Mesendoderm (in vitro differentiated cells): Measurements from ENCODE around the gene PCDHA13.
A peak's percentile ranks its signal among the peaks of the same experiment; 100 is the strongest.

Experiments used
- DNase-seq: peaks from one replicate; pipeline ENCODE4 v3.0.0; 2013
- H2AK5ac ChIP-seq: 2 replicates; pipeline ENCODE4 v1.6.1; 2013; ENCODE audit warnings: low read length, inconsistent platforms
- H2BK120ac ChIP-seq: 2 replicates; pipeline ENCODE4 v1.6.1; 2013; ENCODE audit warnings: low read depth, mild to moderate bottlenecking, low read length, moderate library complexity, mixed read lengths
- H2BK15ac ChIP-seq: replicated peaks from 2 replicates; pipeline ENCODE4 v1.6.1; 2013; ENCODE audit warnings: low read depth, mild to moderate bottlenecking, moderate library complexity
- H2BK5ac ChIP-seq: 2 replicates; pipeline ENCODE4 v1.6.1; 2013; ENCODE audit warnings: low read length, inconsistent platforms
- H3K18ac ChIP-seq: 2 replicates; pipeline ENCODE4 v1.6.1; 2013; ENCODE audit warnings: mild to moderate bottlenecking, low read length, mixed read lengths
- H3K23ac ChIP-seq: one replicate; pipeline ENCODE4 v1.6.1; 2013; ENCODE audit warnings: low read length
- H3K27ac ChIP-seq: 2 replicates; pipeline ENCODE4 v1.5.1; 2013; ENCODE audit warnings: low read depth, mild to moderate bottlenecking, inconsistent platforms, low read length, moderate library complexity
- H3K27me3 ChIP-seq: 2 replicates; pipeline ENCODE4 v1.6.1; 2013; ENCODE audit warnings: low read length, control low read depth, mild to moderate bottlenecking, inconsistent platforms; ENCODE audit not compliant: insufficient read depth, poor library complexity
- H3K36me3 ChIP-seq: 2 replicates; pipeline ENCODE4 v1.6.1; 2013; ENCODE audit warnings: low read length, inconsistent platforms; ENCODE audit not compliant: control insufficient read depth, insufficient read depth
- H3K4ac ChIP-seq: one replicate; pipeline ENCODE4 v1.6.1; 2013; ENCODE audit warnings: low read depth, mild to moderate bottlenecking, low read length, moderate library complexity
- H3K4me1 ChIP-seq: 2 replicates; pipeline ENCODE4 v1.6.1; 2013; ENCODE audit warnings: low read depth, low read length, inconsistent platforms; ENCODE audit not compliant: control insufficient read depth
- H3K4me2 ChIP-seq: 2 replicates; pipeline ENCODE4 v1.6.1; 2013; ENCODE audit warnings: low read length
- H3K4me3 ChIP-seq: 2 replicates; pipeline ENCODE4 v1.5.1; 2013; ENCODE audit warnings: mild to moderate bottlenecking, low read length
- H3K56ac ChIP-seq: one replicate; pipeline ENCODE4 v1.6.1; 2013; ENCODE audit warnings: low read length
- H3K79me1 ChIP-seq: 2 replicates; pipeline ENCODE4 v1.6.1; 2013; ENCODE audit warnings: low read length, inconsistent platforms
- H3K79me2 ChIP-seq: 2 replicates; pipeline ENCODE4 v1.6.1; 2013; ENCODE audit warnings: mild to moderate bottlenecking, low read length; ENCODE audit not compliant: control insufficient read depth, insufficient read depth
- H3K9ac ChIP-seq: 2 replicates; pipeline ENCODE4 v1.6.1; 2013; ENCODE audit warnings: low read length, inconsistent platforms
- H4K5ac ChIP-seq: one replicate; pipeline ENCODE4 v1.6.1; 2013; ENCODE audit warnings: low read length
- H4K8ac ChIP-seq: one replicate; pipeline ENCODE4 v1.6.1; 2013; ENCODE audit warnings: low read depth, mild to moderate bottlenecking, control low read depth, low read length, moderate library complexity
- WGBS: extraction: QIAGEN DNeasy Blood & Tissue Kit; methylation state at CpG from one replicate; pipeline ENCODE4 v1.1.7; 2013; ENCODE audit warnings: low lambda C conversion rate, missing lambda C conversion rate; ENCODE audit not compliant: insufficient coverage; ENCODE audit errors: extremely low coverage; 5-methylcytosine and 5-hydroxymethylcytosine counted together

The PCDHA13 gene

DNA sequence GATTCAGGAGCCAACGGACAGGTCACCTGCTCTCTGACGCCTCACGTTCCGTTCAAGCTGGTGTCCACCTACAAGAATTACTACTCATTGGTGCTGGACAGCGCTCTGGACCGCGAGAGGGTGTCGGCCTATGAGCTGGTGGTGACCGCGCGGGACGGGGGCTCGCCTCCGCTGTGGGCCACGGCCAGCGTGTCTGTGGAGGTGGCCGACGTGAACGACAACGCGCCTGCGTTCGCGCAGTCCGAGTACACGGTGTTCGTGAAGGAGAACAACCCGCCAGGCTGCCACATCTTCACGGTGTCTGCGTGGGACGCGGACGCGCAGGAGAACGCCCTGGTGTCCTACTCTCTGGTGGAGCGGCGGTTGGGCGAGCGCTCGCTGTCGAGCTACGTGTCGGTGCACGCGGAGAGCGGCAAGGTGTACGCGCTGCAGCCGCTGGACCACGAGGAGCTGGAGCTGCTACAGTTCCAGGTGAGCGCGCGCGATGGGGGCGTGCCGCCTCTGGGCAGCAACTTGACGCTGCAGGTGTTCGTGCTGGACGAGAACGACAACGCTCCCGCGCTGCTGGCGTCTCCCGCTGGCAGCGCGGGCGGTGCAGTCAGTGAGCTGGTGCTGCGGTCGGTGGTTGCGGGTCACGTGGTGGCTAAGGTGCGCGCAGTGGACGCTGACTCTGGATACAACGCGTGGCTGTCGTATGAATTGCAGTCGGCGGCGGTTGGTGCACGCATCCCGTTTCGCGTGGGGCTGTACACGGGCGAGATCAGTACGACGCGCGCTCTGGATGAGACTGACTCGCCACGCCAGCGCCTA lies 24.5 kb upstream of the PCDHA13 start:
- H3K36me3 ChIP-seq: no peaks in the 10 kb centered on the region
- no peak overlapping the region for H3K56ac ChIP-seq
- DNase-seq: no peak

DNA sequence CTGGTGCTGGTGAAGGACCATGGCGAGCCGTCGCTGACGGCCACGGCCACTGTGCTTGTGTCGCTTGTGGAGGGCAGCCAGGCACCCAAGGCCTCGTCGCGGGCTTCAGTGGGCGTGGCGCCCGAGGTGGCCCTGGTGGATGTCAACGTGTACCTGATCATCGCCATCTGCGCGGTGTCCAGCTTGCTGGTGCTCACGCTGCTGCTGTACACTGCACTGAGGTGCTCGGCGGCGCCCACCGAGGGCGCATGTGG lies 24.0 kb upstream of the PCDHA13 start:
- no CpG with 5 or more reads among the region's 22 CpGs for WGBS
- no peak overlapping the region for H4K8ac ChIP-seq

More for the DNA sequence above, 24.5 kb upstream of the PCDHA13 start:
- Histone ChIP-seq H2BK15ac (no peak overlapping the region), H3K79me1 (no peaks in the 10 kb centered on the region), H2AK5ac (no peak overlapping the region), H3K23ac (no peak overlapping the region), H3K27ac (no peak overlapping the region), H3K27me3 (no peaks in the 10 kb centered on the region), H3K79me2 (no peaks in the 10 kb centered on the region), H3K4me1 (no peaks in the 10 kb centered on the region), H3K4me2 (no peak overlapping the region), H3K4me3 (no peak overlapping the region), H4K8ac (no peak overlapping the region), H2BK120ac (no peak overlapping the region), H3K18ac (no peak overlapping the region), H4K5ac (no peak overlapping the region), H2BK5ac (no peak overlapping the region), H3K4ac (no peak overlapping the region), H3K9ac (no peak overlapping the region)
- WGBS: no CpG with 5 or more reads among the region's 94 CpGs

GRCh38 chr5:140862441-140863295 lies 19.3 kb upstream of the PCDHA13 start:
- H3K4ac ChIP-seq: no peak overlapping the region
- H3K56ac ChIP-seq: no peak overlapping the region
- no peak overlapping the region for H2BK120ac ChIP-seq
- no peak overlapping the region for H2BK5ac ChIP-seq
- no peak overlapping the region for H3K4me3 ChIP-seq
- no peak overlapping the region for H2AK5ac ChIP-seq
- no peak overlapping the region for H3K18ac ChIP-seq
- no peaks in the 10 kb centered on the region for H3K79me1 ChIP-seq
- no peak for DNase-seq
- H3K23ac ChIP-seq: no peak overlapping the region
- H2BK15ac ChIP-seq: no peak overlapping the region
- no peak overlapping the region for H3K4me2 ChIP-seq
- no peaks in the 10 kb centered on the region for H3K27me3 ChIP-seq
- H3K79me2 ChIP-seq: no peaks in the 10 kb centered on the region
- no peaks in the 10 kb centered on the region for H3K36me3 ChIP-seq
- H3K4me1 ChIP-seq: no peaks in the 10 kb centered on the region
- H4K5ac ChIP-seq: no peak overlapping the region
- no CpG with 5 or more reads among the region's 76 CpGs for WGBS
- H3K9ac ChIP-seq: no peak overlapping the region
- no peak overlapping the region for H3K27ac ChIP-seq
- no peak overlapping the region for H4K8ac ChIP-seq

More for the DNA sequence above, 24.0 kb upstream of the PCDHA13 start:
- DNase-seq: no peak
- no peaks in the 10 kb centered on the region for H3K27me3 ChIP-seq
- H2BK5ac ChIP-seq: no peak overlapping the region
- no peak overlapping the region for H4K5ac ChIP-seq
- no peak overlapping the region for H3K18ac ChIP-seq
- H3K27ac ChIP-seq: no peak overlapping the region
- no peak overlapping the region for H3K4ac ChIP-seq
- H3K23ac ChIP-seq: no peak overlapping the region
- no peak overlapping the region for H3K4me2 ChIP-seq
- H2BK120ac ChIP-seq: no peak overlapping the region
- no peaks in the 10 kb centered on the region for H3K4me1 ChIP-seq
- no peaks in the 10 kb centered on the region for H3K79me2 ChIP-seq
- H2BK15ac ChIP-seq: no peak overlapping the region
- no peak overlapping the region for H3K4me3 ChIP-seq
- H3K9ac ChIP-seq: no peak overlapping the region
- H3K79me1 ChIP-seq: no peaks in the 10 kb centered on the region
- no peak overlapping the region for H2AK5ac ChIP-seq
- no peak overlapping the region for H3K56ac ChIP-seq
- no peaks in the 10 kb centered on the region for H3K36me3 ChIP-seq

DNA sequence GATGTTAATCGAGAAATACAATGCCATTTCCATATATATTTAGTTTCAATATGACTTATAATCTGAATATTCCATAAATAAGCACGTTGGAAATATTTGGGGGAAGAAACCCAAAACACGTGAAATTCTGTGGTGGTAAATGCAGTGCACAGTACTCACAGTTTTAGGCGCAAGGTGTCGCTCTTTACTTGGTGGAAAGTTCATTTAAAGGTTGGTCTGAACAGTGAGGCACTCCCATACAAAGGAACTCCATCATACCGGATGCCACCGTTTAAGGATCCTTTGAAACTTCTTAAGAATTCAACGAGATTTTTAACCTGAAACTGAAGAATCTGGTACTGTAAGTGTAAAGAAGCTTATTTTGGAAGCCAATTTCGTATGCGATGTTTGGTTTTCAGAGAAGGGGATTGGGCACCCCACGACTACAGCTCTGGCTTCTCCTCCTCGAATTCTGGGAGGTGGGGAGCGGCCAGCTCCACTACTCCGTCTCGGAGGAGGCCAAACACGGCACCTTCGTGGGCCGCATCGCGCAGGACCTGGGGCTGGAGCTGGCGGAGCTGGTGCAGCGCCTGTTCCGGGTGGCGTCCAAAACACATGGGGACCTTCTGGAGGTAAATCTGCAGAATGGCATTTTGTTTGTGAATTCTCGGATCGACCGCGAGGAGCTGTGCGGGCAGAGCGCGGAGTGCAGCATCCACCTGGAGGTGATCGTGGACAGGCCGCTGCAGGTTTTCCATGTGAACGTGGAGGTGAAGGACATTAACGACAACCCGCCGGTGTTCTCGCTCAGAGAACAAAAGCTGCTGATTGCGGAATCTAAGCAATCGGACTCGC lies 13.0 kb upstream of the PCDHA13 start, which contains the start of gene PCDHA11:
TSS of gene PCDHA11 (plus strand) at position 237 of the 834 bp plus-strand sequence. CDS start at position 384, 147 bp downstream.
- no peak within 1 kb of the TSS for H3K4me2 ChIP-seq
- H3K79me1 ChIP-seq: no peaks in the 10 kb centered on the region
- peak within 1 kb of the TSS; percentile 41 for H3K4me3 ChIP-seq
- WGBS: no CpG with 5 or more reads among the region's 41 CpGs
- no peak within 1 kb of the TSS for H4K5ac ChIP-seq
- peak within 1 kb of the TSS; percentile 65 for H3K9ac ChIP-seq
- peak within 1 kb of the TSS; percentile 70 for H3K18ac ChIP-seq
- H3K79me2 ChIP-seq: no peaks in the 10 kb centered on the region
- H2BK120ac ChIP-seq: no peak within 1 kb of the TSS
- H3K4me1 ChIP-seq: no peaks in the 10 kb centered on the region
- H3K27me3 ChIP-seq: no peaks in the 10 kb centered on the region
- no peak within 1 kb of the TSS for H2BK15ac ChIP-seq
- no peak within 1 kb of the TSS for H2AK5ac ChIP-seq
- H3K56ac ChIP-seq: peak within 1 kb of the TSS; percentile 68
- peak; percentile 84 for DNase-seq
- no peak within 1 kb of the TSS for H3K27ac ChIP-seq
- H2BK5ac ChIP-seq: no peak within 1 kb of the TSS
- no peak within 1 kb of the TSS for H3K4ac ChIP-seq
- H3K23ac ChIP-seq: no peak within 1 kb of the TSS
- no peak within 1 kb of the TSS for H4K8ac ChIP-seq
- no peaks in the 10 kb centered on the region for H3K36me3 ChIP-seq

GRCh38 chr5:140869555-140869886 lies 12.4 kb upstream of the PCDHA13 start:
- Histone ChIP-seq H3K4me3 (no peak overlapping the region), H4K8ac (no peak overlapping the region), H2BK15ac (no peak overlapping the region), H3K23ac (no peak overlapping the region), H3K4me1 (no peaks in the 10 kb centered on the region), H3K9ac (no peak overlapping the region), H2AK5ac (no peak overlapping the region), H2BK5ac (no peak overlapping the region), H3K56ac (no peak overlapping the region), H2BK120ac (no peak overlapping the region), H3K79me2 (no peaks in the 10 kb centered on the region), H3K79me1 (no peaks in the 10 kb centered on the region), H3K36me3 (no peaks in the 10 kb centered on the region), H3K27ac (no peak overlapping the region), H3K4ac (no peak overlapping the region), H3K18ac (no peak overlapping the region), H4K5ac (no peak overlapping the region), H3K4me2 (no peak overlapping the region), H3K27me3 (no peaks in the 10 kb centered on the region)
- no peak for DNase-seq
- no CpG with 5 or more reads among the region's 5 CpGs for WGBS
